HL-60 (cell line): ENCODE results near the gene APOM.

Source experiments
- DNase-seq, 2 experiments: peaks; one replicate each; pipeline ENCODE4 v3.0.0-alpha.2; 2010 to 2020; ENCODE audit warnings: low read depth in 1 of 2, low spot score in 1 of 2
- H3K27ac ChIP-seq: fragments of 250-450 bp; sonication (Bioruptor Pico); replicated peaks from 2 replicates; pipeline ENCODE4 v1.5.1; 2020; ENCODE audit warnings: mild to moderate bottlenecking, moderate library complexity
- H3K27me3 ChIP-seq: fragments of 250-450 bp; sonication (Bioruptor Pico); 2 replicates; pipeline ENCODE4 v1.5.1; 2021; ENCODE audit warnings: mild to moderate bottlenecking, moderate library complexity; ENCODE audit not compliant: insufficient read depth, poor library complexity, severe bottlenecking
- H3K4me3 ChIP-seq: replicated peaks from 2 replicates; pipeline ENCODE4 v1.5.1; 2011; ENCODE audit warnings: mild to moderate bottlenecking, control low read depth, low read length; ENCODE audit not compliant: insufficient read depth
- CTCF ChIP-seq: IDR thresholded peaks from one replicate; pipeline ENCODE4 v1.5.1; 2011; ENCODE audit warnings: low read length, control low read depth, inconsistent platforms; ENCODE audit not compliant: insufficient read depth
- GABPA ChIP-seq: IDR thresholded peaks from 2 replicates; pipeline ENCODE4 v1.6.1; 2012; ENCODE audit warnings: low read depth
- POLR2AphosphoS5 ChIP-seq: IDR thresholded peaks from 2 replicates; pipeline ENCODE4 v1.6.1; 2012; ENCODE audit warnings: low read depth
- REST ChIP-seq: IDR thresholded peaks from 2 replicates; pipeline ENCODE4 v1.6.1; 2012; ENCODE audit warnings: low read depth; ENCODE audit not compliant: insufficient replicate concordance
- SPI1 ChIP-seq: IDR thresholded peaks from 2 replicates; pipeline ENCODE4 v1.6.1; 2012; ENCODE audit warnings: low read depth, mild to moderate bottlenecking, borderline replicate concordance

APOM gene

DNA sequence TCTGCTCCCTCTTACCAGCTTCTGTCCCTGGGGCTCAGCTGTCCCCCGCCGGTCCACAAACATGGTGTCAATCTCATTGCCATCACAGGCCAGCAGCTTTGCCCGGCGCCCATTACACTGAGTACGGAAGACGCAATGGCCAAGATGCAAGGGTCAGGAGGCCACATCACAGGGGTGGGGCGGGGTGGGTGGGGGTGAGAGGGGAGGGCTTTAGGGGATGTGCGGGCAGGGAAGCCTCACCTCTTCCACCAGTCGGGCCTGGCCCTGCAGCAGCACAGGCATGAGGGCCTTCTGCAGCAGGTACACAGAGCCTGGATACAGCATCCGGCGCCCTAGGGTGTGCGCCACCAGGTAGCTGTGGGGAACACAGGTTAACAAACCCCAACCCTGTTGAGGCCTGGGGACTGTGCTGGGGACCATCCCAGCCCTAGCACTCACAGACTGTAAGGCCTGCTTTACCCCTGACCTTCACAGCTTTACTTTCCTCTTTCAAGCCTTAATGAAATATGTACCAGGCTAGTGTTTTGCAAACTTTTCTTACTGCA is 35.9 kb downstream of the APOM start:
- no peak for DNase-seq
- no peaks in the 10 kb centered on the region for H3K27me3 ChIP-seq
- TF ChIP-seq REST (no peak), SPI1 (no peak), POLR2AphosphoS5 (no peak), CTCF (no peak), GABPA (no peak)
- no peak overlapping the region for H3K4me3 ChIP-seq
- H3K27ac ChIP-seq, result no peak overlapping the region

DNA sequence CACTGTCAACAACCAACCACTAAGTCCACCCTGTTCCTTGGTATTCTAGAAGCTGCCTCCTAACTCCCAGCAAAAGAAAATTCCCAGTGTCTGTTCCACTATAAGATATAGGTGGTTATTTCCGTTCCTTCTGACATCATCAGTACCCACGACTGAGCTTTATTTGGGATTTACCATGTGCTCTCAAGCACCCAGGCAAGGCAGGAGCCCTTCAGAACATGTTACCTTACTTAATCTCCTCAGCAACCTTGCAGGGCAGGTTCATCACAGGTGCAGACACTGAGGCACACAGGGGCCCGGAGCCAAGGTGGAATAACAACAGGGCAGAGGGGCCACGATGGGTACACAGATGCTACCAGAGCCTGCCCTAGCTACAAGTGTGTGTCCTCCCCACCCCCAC is 36.7 kb downstream of the APOM start:
- no peak for TF ChIP-seq GABPA
- TF ChIP-seq CTCF, result no peak
- TF ChIP-seq SPI1, result no peak
- no peak for TF ChIP-seq POLR2AphosphoS5
- TF ChIP-seq REST, result no peak
- no peaks in the 10 kb centered on the region for H3K27me3 ChIP-seq
- no peak for DNase-seq
- no peak overlapping the region for H3K27ac ChIP-seq
- H3K4me3 ChIP-seq, result no peak overlapping the region

DNA sequence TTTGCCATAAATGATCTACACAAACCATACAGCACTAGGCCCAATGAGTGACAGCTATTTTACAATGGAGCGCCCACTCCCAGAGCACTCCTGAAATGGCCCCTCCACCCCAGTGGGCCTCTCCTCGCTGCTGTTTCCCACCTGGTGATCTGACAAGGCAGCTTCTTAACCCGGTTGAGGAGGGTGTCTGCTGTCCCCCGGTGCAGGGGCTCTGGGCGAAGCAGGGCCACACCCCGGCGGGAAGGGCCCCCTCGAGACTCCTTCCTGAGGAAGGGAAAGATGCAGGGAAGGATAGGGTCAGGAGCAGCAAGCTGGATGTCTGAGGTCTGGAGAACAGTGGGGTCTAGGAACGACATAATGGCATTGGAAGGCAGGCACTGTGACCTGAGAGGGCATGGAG is 37.2 kb downstream of the APOM start:
- Histone ChIP-seq H3K27ac (no peak overlapping the region), H3K27me3 (no peaks in the 10 kb centered on the region), H3K4me3 (no peak overlapping the region)
- no peak for DNase-seq
- TF ChIP-seq POLR2AphosphoS5 (no peak), CTCF (no peak), REST (no peak), GABPA (no peak), SPI1 (no peak)
